ENCODE results near the gene EPHA5. TPM values are rescaled to one million over a fixed set of nuclear protein-coding genes. Genes with fewer than 3 reads are reported as not detected.

The EPHA5 gene
- total RNA-seq, 1 experiment from 2014 or later, result 0.11 TPM

DNA sequence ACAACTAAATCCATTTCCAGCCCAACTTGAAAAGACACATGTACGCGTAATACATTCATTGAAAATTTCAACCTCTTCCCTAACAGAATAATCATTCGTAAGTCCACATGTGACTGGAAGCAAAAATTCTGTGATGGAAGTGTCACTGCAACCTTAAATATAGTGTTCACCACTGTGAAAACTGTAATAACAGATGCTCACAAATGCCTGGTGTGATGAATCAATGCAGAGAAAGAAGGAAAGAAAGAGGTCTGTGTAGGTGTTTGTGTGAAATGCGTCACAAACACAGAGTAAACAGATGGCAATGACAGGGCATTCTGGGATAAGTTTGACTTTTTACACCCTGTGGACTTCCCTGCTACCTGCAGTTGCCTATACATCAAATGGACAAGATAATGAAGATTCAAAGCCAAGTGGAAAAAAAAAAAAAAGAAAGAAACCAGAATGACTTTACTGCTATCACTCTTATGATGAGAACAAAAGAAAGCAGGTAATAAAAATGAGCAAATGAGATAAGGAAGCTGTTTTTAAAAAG lies 123.3 kb downstream of the EPHA5 start:
- POLR2A ChIA-PET, result no interaction called here
- Mint-ChIP-seq H3K36me3 (ENCODE audit: insufficient read depth, unreplicated experiment) (no peaks in the 10 kb centered on the region), H3K27ac (ENCODE audit: unreplicated experiment) (no peak overlapping the region), H3K4me3 (ENCODE audit: unreplicated experiment) (no peak overlapping the region), H3K27me3 (ENCODE audit: insufficient read depth, unreplicated experiment) (no peaks in the 10 kb centered on the region), H3K4me1 (ENCODE audit: low read depth, unreplicated experiment) (peaks cover 4% of the 10 kb centered on the region), H3K9me3 (ENCODE audit: unreplicated experiment) (no peaks in the 10 kb centered on the region)
- CTCF ChIA-PET, result no interaction called here
- peaks cover 9% of the 10 kb centered on the region; the same call in 1 of the 2 replicates for H3K4me1 ChIP-seq
- peak in 1 of 2 experiments; percentile 1 for DNase-seq
- no peak overlapping the region for H3K4me3 ChIP-seq (ENCODE audit: low read depth, low read length)
- BruUV-seq (replicated peaks), result no TSS peak
- TF ChIP-seq, protein P1, sequence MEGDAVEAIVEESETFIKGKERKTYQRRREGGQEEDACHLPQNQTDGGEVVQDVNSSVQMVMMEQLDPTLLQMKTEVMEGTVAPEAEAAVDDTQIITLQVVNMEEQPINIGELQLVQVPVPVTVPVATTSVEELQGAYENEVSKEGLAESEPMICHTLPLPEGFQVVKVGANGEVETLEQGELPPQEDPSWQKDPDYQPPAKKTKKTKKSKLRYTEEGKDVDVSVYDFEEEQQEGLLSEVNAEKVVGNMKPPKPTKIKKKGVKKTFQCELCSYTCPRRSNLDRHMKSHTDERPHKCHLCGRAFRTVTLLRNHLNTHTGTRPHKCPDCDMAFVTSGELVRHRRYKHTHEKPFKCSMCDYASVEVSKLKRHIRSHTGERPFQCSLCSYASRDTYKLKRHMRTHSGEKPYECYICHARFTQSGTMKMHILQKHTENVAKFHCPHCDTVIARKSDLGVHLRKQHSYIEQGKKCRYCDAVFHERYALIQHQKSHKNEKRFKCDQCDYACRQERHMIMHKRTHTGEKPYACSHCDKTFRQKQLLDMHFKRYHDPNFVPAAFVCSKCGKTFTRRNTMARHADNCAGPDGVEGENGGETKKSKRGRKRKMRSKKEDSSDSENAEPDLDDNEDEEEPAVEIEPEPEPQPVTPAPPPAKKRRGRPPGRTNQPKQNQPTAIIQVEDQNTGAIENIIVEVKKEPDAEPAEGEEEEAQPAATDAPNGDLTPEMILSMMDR (IDR thresholded peaks at IDR 0.05; ENCODE audit: insufficient read depth in 1 of 2, low read depth in 1 of 2, low read length in 1 of 2, severe bottlenecking in 1 of 2, unreplicated experiment in 1 of 2), result no peak
- H3K27me3 ChIP-seq (replicated peaks; ENCODE audit: control insufficient read depth, insufficient read depth, low read length), result no peaks in the 10 kb centered on the region
- H3K36me3 ChIP-seq (ENCODE audit: control insufficient read depth, insufficient read depth, low read length), result no peaks in the 10 kb centered on the region
- intact Hi-C loops (cut with micrococcal nuclease; ENCODE audit: unreplicated experiment), result no loop called here
- H3K9me3 ChIP-seq, result no peaks in the 10 kb centered on the region

DNA sequence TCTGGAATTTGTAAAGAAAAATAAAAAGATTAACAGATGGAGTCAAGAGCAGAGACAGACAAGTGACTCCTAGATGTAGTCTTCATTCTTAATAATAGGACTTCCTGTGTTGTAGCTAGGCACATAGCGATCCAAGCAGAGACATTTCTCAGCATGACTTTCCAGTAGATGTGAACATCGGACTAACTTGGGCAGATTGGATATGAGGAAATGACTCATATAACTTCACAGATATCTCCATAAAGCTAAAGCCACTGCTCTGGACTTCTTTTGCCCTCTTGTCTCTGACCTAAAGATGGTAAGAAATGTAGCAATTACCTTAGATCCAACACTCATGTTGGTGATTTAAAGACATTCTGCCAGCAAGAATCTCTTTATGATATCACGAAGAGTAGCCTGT lies 131.7 kb downstream of the EPHA5 start:
- Histone ChIP-seq H3K27me3 (replicated peaks; ENCODE audit: control insufficient read depth, insufficient read depth, low read length) (no peaks in the 10 kb centered on the region), H3K36me3 (ENCODE audit: control insufficient read depth, insufficient read depth, low read length) (no peaks in the 10 kb centered on the region), H3K4me1 (peaks cover 9% of the 10 kb centered on the region; the same call in 1 of the 2 replicates), H3K4me3 (ENCODE audit: low read depth, low read length) (no peak overlapping the region), H3K9me3 (no peaks in the 10 kb centered on the region)
- peaks cover 15% of the 10 kb centered on the region for H3K4me1 Mint-ChIP-seq (ENCODE audit: low read depth, unreplicated experiment)
- BruUV-seq (replicated peaks), result no TSS peak
- intact Hi-C loops (cut with micrococcal nuclease; ENCODE audit: unreplicated experiment), result no loop called here
- H3K36me3 Mint-ChIP-seq (ENCODE audit: insufficient read depth, unreplicated experiment), result no peaks in the 10 kb centered on the region
- ChIA-PET CTCF (no interaction called here), POLR2A (no interaction called here)
- no peak for DNase-seq
- no peaks in the 10 kb centered on the region for H3K9me3 Mint-ChIP-seq (ENCODE audit: unreplicated experiment)
- H3K27me3 Mint-ChIP-seq (ENCODE audit: insufficient read depth, unreplicated experiment), result no peaks in the 10 kb centered on the region
- H3K27ac Mint-ChIP-seq (ENCODE audit: unreplicated experiment), result no peak overlapping the region
- TF ChIP-seq, protein P1 (IDR thresholded peaks at IDR 0.05; ENCODE audit: insufficient read depth in 1 of 2, low read depth in 1 of 2, low read length in 1 of 2, severe bottlenecking in 1 of 2, unreplicated experiment in 1 of 2), result no peak
- H3K4me3 Mint-ChIP-seq (ENCODE audit: unreplicated experiment), result no peak overlapping the region

DNA sequence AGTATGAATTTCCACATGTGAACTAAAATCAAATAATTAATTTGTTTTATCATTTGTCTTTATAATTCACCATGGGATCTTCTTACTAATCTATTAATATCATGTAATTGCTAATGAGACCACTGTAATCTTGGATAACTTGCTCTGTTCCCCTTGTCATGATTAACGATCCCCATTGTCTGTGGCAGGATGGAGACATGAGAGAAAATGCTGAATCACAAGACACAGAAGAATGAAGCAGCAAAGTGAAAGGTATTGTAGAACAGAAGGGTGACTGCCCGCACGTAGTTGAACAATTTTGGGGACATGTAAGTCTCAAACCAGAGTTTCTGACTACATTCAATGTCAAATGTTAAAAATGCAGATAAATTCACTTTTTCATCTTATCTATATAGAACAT lies 135.2 kb downstream of the EPHA5 start:
- H3K4me3 Mint-ChIP-seq (ENCODE audit: unreplicated experiment), result no peak overlapping the region
- BruUV-seq (replicated peaks), result no TSS peak
- TF ChIP-seq, protein P1 (IDR thresholded peaks at IDR 0.05; ENCODE audit: insufficient read depth in 1 of 2, low read depth in 1 of 2, low read length in 1 of 2, severe bottlenecking in 1 of 2, unreplicated experiment in 1 of 2), result no peak
- ChIA-PET CTCF (no interaction called here), POLR2A (no interaction called here)
- no peaks in the 10 kb centered on the region for H3K36me3 Mint-ChIP-seq (ENCODE audit: insufficient read depth, unreplicated experiment)
- no peaks in the 10 kb centered on the region for H3K9me3 ChIP-seq
- intact Hi-C loops (cut with micrococcal nuclease; ENCODE audit: unreplicated experiment), result no loop called here
- H3K4me3 ChIP-seq (ENCODE audit: low read depth, low read length), result no peak overlapping the region
- H3K4me1 ChIP-seq, result no peaks in the 10 kb centered on the region
- H3K27me3 ChIP-seq (replicated peaks; ENCODE audit: control insufficient read depth, insufficient read depth, low read length), result no peaks in the 10 kb centered on the region
- H3K27ac Mint-ChIP-seq (ENCODE audit: unreplicated experiment), result no peak overlapping the region
- no peaks in the 10 kb centered on the region for H3K4me1 Mint-ChIP-seq (ENCODE audit: low read depth, unreplicated experiment)
- no peaks in the 10 kb centered on the region for H3K36me3 ChIP-seq (ENCODE audit: control insufficient read depth, insufficient read depth, low read length)
- no peak for DNase-seq
- H3K9me3 Mint-ChIP-seq (ENCODE audit: unreplicated experiment), result no peaks in the 10 kb centered on the region
- H3K27me3 Mint-ChIP-seq (ENCODE audit: insufficient read depth, unreplicated experiment), result no peaks in the 10 kb centered on the region
